Measurements from ENCODE around the gene ADD2. TPM values are rescaled to one million over a fixed set of nuclear protein-coding genes. Genes with fewer than 3 reads are reported as not detected.

Gene ADD2
- total RNA-seq, 2 experiments from 2014 or later: 4.4 to 6.4 TPM

GRCh38 chr2:70671092-70671675 lies 96.8 kb downstream of the ADD2 start:
- POLR2A ChIA-PET: no interaction called here
- no peaks in the 10 kb centered on the region for H3K9me3 ChIP-seq (ENCODE audit: control insufficient read depth in 1 of 2, insufficient read depth in 1 of 2, low read length in 2 of 2)

GRCh38 chr2:70670626-70671025 lies 97.4 kb downstream of the ADD2 start:
- DNase-seq (no peak), ATAC-seq (ENCODE audit: poor library complexity) (no peak)
- Mint-ChIP-seq H3K27me3 (no peaks in the 10 kb centered on the region), H3K4me3 (no peak overlapping the region), H3K36me3 (ENCODE audit: low read depth) (peaks cover 10% of the 10 kb centered on the region), H3K27ac (no peak overlapping the region), H3K9me3 (no peaks in the 10 kb centered on the region), H3K4me1 (ENCODE audit: low read depth) (peaks cover 15% of the 10 kb centered on the region)
- TF ChIP-seq CTCF (IDR thresholded peaks at IDR 0.05): no peak
- POLR2A ChIA-PET: no interaction called here
- no peaks in the 10 kb centered on the region for H3K27me3 ChIP-seq (ENCODE audit: control insufficient read depth in 1 of 2, insufficient read depth in 2 of 2, low read length in 2 of 2)
- CTCF ChIA-PET: no interaction called here
- no peaks in the 10 kb centered on the region for H3K4me1 ChIP-seq (ENCODE audit: insufficient read depth, low read length)
- H3K36me3 ChIP-seq (ENCODE audit: insufficient read depth, low read length): no peaks in the 10 kb centered on the region
- H3K27ac ChIP-seq (ENCODE audit: low read depth in 1 of 2, low read length in 2 of 2): no peak overlapping the region
- no peaks in the 10 kb centered on the region for H3K9me3 ChIP-seq (ENCODE audit: control insufficient read depth in 1 of 2, insufficient read depth in 1 of 2, low read length in 2 of 2)
- no peak overlapping the region for H3K4me3 ChIP-seq (ENCODE audit: low read length)
- intact Hi-C loops (cut with DNase I, micrococcal nuclease): no loop called here

More at GRCh38 chr2:70671092-70671675, 96.8 kb downstream of the ADD2 start:
- Mint-ChIP-seq H3K27me3 (no peaks in the 10 kb centered on the region), H3K4me1 (ENCODE audit: low read depth) (peaks cover 9% of the 10 kb centered on the region), H3K36me3 (ENCODE audit: low read depth) (peaks cover 15% of the 10 kb centered on the region), H3K27ac (no peak overlapping the region), H3K4me3 (no peak overlapping the region), H3K9me3 (no peaks in the 10 kb centered on the region)
- Histone ChIP-seq H3K27ac (ENCODE audit: low read depth in 1 of 2, low read length in 2 of 2) (no peak overlapping the region), H3K4me3 (ENCODE audit: low read length) (no peak overlapping the region), H3K36me3 (ENCODE audit: insufficient read depth, low read length) (no peaks in the 10 kb centered on the region), H3K4me1 (ENCODE audit: insufficient read depth, low read length) (no peaks in the 10 kb centered on the region), H3K27me3 (ENCODE audit: control insufficient read depth in 1 of 2, insufficient read depth in 2 of 2, low read length in 2 of 2) (no peaks in the 10 kb centered on the region)
- intact Hi-C loops (cut with DNase I, micrococcal nuclease): no loop called here
- ATAC-seq (ENCODE audit: poor library complexity) (no peak), DNase-seq (no peak)
- no peak for TF ChIP-seq CTCF (IDR thresholded peaks at IDR 0.05)
- CTCF ChIA-PET: no interaction called here

GRCh38 chr2:70670202-70670601 lies 97.8 kb downstream of the ADD2 start:
- peaks cover 19% of the 10 kb centered on the region for H3K4me1 Mint-ChIP-seq (ENCODE audit: low read depth)
- Histone ChIP-seq H3K4me3 (ENCODE audit: low read length) (no peak overlapping the region), H3K27me3 (ENCODE audit: control insufficient read depth in 1 of 2, insufficient read depth in 2 of 2, low read length in 2 of 2) (no peaks in the 10 kb centered on the region), H3K4me1 (ENCODE audit: insufficient read depth, low read length) (no peaks in the 10 kb centered on the region), H3K27ac (ENCODE audit: low read depth in 1 of 2, low read length in 2 of 2) (no peak overlapping the region), H3K36me3 (ENCODE audit: insufficient read depth, low read length) (no peaks in the 10 kb centered on the region), H3K9me3 (ENCODE audit: control insufficient read depth in 1 of 2, insufficient read depth in 1 of 2, low read length in 2 of 2) (no peaks in the 10 kb centered on the region)
- ChIA-PET CTCF (no interaction called here), POLR2A (interaction anchor here (0.9 kb wide), 1 partner anchor 11 kb away, joined by 3 read pairs; no protein-coding TSS in a partner anchor)
- no peak for DNase-seq
- H3K4me3 Mint-ChIP-seq: no peak overlapping the region
- TF ChIP-seq CTCF (IDR thresholded peaks at IDR 0.05): no peak
- H3K27me3 Mint-ChIP-seq: no peaks in the 10 kb centered on the region
- H3K9me3 Mint-ChIP-seq: no peaks in the 10 kb centered on the region
- H3K36me3 Mint-ChIP-seq (ENCODE audit: low read depth): peaks cover 9% of the 10 kb centered on the region
- no peak overlapping the region for H3K27ac Mint-ChIP-seq
- intact Hi-C loops (cut with DNase I, micrococcal nuclease): no loop called here
- ATAC-seq (ENCODE audit: poor library complexity): no peak

All from CD4-positive, alpha-beta T cell (primary cell).